Measurements from ENCODE around the gene HAO2. TPM values are rescaled to one million over a fixed set of nuclear protein-coding genes. Genes with fewer than 3 reads are reported as not detected.

Gene HAO2
- total RNA-seq, 2 donors from 2014 or later, result not detected

DNA sequence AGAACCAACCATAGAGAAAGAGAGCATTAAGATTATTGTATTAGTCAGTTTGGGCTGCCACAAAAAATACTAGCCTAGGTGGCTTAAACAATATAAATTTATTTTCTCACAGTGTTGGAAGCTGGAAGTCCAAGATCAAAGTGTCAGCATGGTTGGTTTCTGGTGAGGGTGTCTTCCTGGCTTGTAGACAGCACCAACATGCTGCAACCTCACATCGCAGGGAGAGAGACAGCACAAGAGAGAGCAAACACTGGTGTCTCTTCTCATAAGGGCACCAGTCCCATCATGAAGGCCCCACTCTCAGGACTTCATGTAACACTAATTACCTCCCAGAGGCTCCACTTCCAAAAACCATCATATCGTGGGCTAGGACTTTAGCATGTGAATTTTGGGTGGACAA is 30.6 kb upstream of the HAO2 start:
- Histone ChIP-seq H3K4me3 (no peak overlapping the region), H3K9me3 (no peaks in the 10 kb centered on the region), H3K27ac (no peak overlapping the region), H3K4me1 (ENCODE audit: control insufficient read depth in 1 of 2, low read depth in 2 of 2) (no peaks in the 10 kb centered on the region), H3K27me3 (replicated peaks; ENCODE audit: insufficient read depth) (no peaks in the 10 kb centered on the region), H3K36me3 (no peaks in the 10 kb centered on the region)
- no peak for ATAC-seq (ENCODE audit: insufficient number of reproducible peaks, low FRiP score, low read depth)
- TF ChIP-seq, protein P1, sequence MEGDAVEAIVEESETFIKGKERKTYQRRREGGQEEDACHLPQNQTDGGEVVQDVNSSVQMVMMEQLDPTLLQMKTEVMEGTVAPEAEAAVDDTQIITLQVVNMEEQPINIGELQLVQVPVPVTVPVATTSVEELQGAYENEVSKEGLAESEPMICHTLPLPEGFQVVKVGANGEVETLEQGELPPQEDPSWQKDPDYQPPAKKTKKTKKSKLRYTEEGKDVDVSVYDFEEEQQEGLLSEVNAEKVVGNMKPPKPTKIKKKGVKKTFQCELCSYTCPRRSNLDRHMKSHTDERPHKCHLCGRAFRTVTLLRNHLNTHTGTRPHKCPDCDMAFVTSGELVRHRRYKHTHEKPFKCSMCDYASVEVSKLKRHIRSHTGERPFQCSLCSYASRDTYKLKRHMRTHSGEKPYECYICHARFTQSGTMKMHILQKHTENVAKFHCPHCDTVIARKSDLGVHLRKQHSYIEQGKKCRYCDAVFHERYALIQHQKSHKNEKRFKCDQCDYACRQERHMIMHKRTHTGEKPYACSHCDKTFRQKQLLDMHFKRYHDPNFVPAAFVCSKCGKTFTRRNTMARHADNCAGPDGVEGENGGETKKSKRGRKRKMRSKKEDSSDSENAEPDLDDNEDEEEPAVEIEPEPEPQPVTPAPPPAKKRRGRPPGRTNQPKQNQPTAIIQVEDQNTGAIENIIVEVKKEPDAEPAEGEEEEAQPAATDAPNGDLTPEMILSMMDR (IDR thresholded peaks at IDR 0.05), result no peak
- DNase-seq (ENCODE audit: low spot score), result no peak

DNA sequence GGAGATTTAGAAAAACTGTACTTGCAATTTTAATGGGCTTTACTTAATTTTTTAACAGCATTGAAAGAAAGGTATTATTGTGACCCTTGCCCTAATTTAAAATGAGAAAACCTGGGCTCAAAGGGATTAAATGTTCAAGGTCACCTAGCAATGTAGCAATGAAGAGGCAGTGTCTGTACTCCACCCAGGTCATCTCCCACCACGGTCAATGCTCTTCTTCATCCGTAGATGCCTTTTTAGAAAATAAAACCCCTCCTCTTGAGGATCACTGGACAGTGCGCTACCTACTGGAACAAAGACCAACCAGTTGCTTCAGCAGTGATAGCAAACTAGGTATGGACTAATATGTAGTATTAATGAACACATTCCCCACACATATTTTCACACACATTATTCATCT is 29.8 kb upstream of the HAO2 start:
- Histone ChIP-seq H3K36me3 (no peaks in the 10 kb centered on the region), H3K9me3 (no peaks in the 10 kb centered on the region), H3K27ac (no peak overlapping the region), H3K4me1 (ENCODE audit: control insufficient read depth in 1 of 2, low read depth in 2 of 2) (no peaks in the 10 kb centered on the region), H3K4me3 (no peak overlapping the region), H3K27me3 (replicated peaks; ENCODE audit: insufficient read depth) (no peaks in the 10 kb centered on the region)
- TF ChIP-seq, protein P1 (IDR thresholded peaks at IDR 0.05), result no peak
- no peak for ATAC-seq (ENCODE audit: insufficient number of reproducible peaks, low FRiP score, low read depth)
- no peak for DNase-seq (ENCODE audit: low spot score)

DNA sequence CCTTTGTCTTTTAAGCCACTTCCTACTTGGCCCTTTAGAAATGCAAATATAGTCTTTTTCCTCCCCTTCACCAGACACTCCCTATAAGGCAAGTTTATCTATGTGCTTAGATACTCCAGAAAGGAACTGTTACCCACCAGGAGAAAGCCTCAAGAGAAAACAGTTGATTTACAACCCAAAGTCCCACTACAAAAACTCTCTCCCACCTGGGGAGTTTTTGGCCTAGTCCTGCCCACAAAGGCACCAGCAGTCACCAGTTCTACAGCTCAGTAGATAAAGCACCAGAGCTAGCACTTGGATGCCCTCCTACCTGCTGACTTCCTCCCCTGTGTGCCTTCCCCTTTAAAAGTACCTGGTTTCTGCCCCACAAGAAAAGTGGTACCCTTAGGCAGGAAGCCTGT is 27.7 kb upstream of the HAO2 start:
- no peaks in the 10 kb centered on the region for H3K27me3 ChIP-seq (replicated peaks; ENCODE audit: insufficient read depth)
- H3K4me3 ChIP-seq, result no peak overlapping the region
- H3K27ac ChIP-seq, result no peak overlapping the region
- H3K36me3 ChIP-seq, result no peaks in the 10 kb centered on the region
- DNase-seq (ENCODE audit: low spot score) (no peak), ATAC-seq (ENCODE audit: insufficient number of reproducible peaks, low FRiP score, low read depth) (no peak)
- H3K4me1 ChIP-seq (ENCODE audit: control insufficient read depth in 1 of 2, low read depth in 2 of 2), result no peaks in the 10 kb centered on the region
- no peaks in the 10 kb centered on the region for H3K9me3 ChIP-seq
- TF ChIP-seq, protein P1 (IDR thresholded peaks at IDR 0.05), result no peak

DNA sequence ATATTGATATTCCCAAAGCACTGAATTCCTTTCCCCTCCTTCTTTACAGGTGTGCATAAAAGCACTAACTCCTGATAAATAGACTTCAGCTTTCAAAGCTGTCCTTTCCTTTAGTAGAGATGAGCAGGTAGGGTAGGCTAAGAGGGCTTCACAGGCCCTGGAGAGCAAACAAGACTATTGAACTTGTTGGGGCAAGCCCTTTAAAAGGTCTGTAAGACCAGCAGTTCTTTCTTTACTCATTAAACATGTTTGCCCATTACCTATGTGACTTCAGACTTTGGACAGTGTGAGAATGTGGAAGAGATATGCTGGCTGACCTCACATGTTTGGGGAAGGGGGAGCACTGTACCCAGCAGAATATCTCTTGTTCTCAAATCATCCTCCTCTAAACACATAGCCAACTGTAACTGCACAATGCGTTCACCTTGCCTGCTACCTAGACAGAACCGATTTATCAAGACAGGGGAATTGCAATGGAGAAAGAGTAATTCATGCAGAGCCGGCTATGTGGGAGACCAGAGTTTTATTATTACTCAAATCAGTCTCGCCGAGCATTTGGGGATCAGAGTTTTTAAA is 27.1 kb upstream of the HAO2 start:
- Histone ChIP-seq H3K27me3 (replicated peaks; ENCODE audit: insufficient read depth) (no peaks in the 10 kb centered on the region), H3K27ac (no peak overlapping the region), H3K4me3 (no peak overlapping the region), H3K4me1 (ENCODE audit: control insufficient read depth in 1 of 2, low read depth in 2 of 2) (no peaks in the 10 kb centered on the region), H3K9me3 (no peaks in the 10 kb centered on the region), H3K36me3 (no peaks in the 10 kb centered on the region)
- TF ChIP-seq, protein P1 (IDR thresholded peaks at IDR 0.05), result no peak
- DNase-seq (ENCODE audit: low spot score) (no peak), ATAC-seq (ENCODE audit: insufficient number of reproducible peaks, low FRiP score, low read depth) (no peak)

DNA sequence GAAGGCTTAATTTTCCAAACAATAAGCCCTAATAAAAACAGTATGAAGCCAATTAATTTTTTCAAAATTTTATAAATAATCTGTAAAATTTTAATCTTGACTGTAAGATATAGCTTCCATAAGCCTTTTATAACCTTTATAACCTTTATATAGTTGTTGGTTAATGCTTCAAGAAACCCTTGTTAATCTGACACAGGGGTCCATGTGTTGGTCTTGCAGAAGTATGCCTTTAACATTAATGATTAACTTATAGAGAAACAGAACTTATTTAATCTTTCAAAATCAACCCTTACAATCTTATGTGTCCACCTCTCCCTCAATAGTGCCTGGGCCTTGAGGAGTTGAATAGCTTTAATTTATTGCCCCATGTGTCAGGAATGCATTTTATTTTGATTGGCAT is 23.2 kb upstream of the HAO2 start:
- H3K9me3 ChIP-seq, result no peaks in the 10 kb centered on the region
- no peak overlapping the region for H3K4me3 ChIP-seq
- H3K36me3 ChIP-seq, result no peaks in the 10 kb centered on the region
- DNase-seq (ENCODE audit: low spot score) (no peak), ATAC-seq (ENCODE audit: insufficient number of reproducible peaks, low FRiP score, low read depth) (no peak)
- H3K4me1 ChIP-seq (ENCODE audit: control insufficient read depth in 1 of 2, low read depth in 2 of 2), result no peaks in the 10 kb centered on the region
- H3K27me3 ChIP-seq (replicated peaks; ENCODE audit: insufficient read depth), result no peaks in the 10 kb centered on the region
- H3K27ac ChIP-seq, result no peak overlapping the region
- TF ChIP-seq, protein P1 (IDR thresholded peaks at IDR 0.05), result no peak
